LNCaP clone FGC (cell line): ENCODE data around the gene ANAPC16.

Source experiments
- DNase-seq: peaks from one replicate; pipeline ENCODE4 v3.0.0-alpha.2; 2011; ENCODE audit warnings: low read depth
- H3K4me3 ChIP-seq: 2 replicates; pipeline ENCODE4 v1.5.1; 2011; ENCODE audit warnings: mild to moderate bottlenecking, low read depth, low read length, control low read depth
- TF ChIP-seq, protein P1 (sequence below): IDR thresholded peaks from 2 replicates; pipeline ENCODE4 v1.5.1; 2012; ENCODE audit warnings: mild to moderate bottlenecking; ENCODE audit not compliant: control insufficient read depth, insufficient read depth; ENCODE audit errors: extremely low read depth

ANAPC16 gene

DNA sequence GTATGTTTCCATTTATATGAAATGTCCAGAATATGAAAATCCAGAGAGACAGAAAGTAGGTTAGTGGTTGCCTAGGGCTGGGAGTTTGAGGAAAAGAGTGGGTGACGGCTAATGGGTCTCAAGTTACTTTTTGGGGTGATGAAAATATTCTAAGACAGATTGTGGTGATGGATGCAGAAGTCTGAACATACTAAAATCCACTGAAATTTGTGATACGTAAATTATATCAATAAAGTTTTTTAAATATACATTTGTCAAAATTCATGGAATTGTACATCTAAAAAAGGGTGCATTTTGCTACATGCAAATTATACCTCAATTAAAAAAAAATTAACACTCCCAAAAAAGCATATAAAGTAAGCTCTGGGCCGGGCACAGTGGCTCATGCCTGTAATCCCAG is 67.3 kb downstream of the ANAPC16 start:
- H3K4me3 ChIP-seq = no peak overlapping the region
- TF ChIP-seq, protein P1, sequence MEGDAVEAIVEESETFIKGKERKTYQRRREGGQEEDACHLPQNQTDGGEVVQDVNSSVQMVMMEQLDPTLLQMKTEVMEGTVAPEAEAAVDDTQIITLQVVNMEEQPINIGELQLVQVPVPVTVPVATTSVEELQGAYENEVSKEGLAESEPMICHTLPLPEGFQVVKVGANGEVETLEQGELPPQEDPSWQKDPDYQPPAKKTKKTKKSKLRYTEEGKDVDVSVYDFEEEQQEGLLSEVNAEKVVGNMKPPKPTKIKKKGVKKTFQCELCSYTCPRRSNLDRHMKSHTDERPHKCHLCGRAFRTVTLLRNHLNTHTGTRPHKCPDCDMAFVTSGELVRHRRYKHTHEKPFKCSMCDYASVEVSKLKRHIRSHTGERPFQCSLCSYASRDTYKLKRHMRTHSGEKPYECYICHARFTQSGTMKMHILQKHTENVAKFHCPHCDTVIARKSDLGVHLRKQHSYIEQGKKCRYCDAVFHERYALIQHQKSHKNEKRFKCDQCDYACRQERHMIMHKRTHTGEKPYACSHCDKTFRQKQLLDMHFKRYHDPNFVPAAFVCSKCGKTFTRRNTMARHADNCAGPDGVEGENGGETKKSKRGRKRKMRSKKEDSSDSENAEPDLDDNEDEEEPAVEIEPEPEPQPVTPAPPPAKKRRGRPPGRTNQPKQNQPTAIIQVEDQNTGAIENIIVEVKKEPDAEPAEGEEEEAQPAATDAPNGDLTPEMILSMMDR = no peak
- no peak for DNase-seq
